Neural crest cell (in vitro differentiated cells): ENCODE data around the gene CXXC5. TPM values are rescaled to one million over a fixed set of nuclear protein-coding genes. Genes with fewer than 3 reads are reported as not detected.
"Not testable (repeated sequence)": the region's sequence is repeated elsewhere in the genome, so short reads cannot be mapped to it uniquely, and the experiment has no call there.

Experiments used
- DNase-seq: peaks from one replicate; pipeline ENCODE4 v3.0.0; 2021; ENCODE audit warnings: low read depth, mixed read lengths, low spot score
- H3K27ac Mint-ChIP-seq: one replicate; pipeline ENCODE4 v1.8.0; 2021; ENCODE audit warnings: mild to moderate bottlenecking, mixed read lengths; ENCODE audit not compliant: unreplicated experiment
- H3K27me3 Mint-ChIP-seq: 2 replicates; pipeline ENCODE4 v1.8.0; 2021; ENCODE audit warnings: low read depth, mild to moderate bottlenecking, mixed read lengths
- H3K36me3 Mint-ChIP-seq: 2 replicates; pipeline ENCODE4 v1.8.0; 2021; ENCODE audit warnings: low read depth, mild to moderate bottlenecking, mixed read lengths
- H3K4me1 Mint-ChIP-seq: 2 replicates; pipeline ENCODE4 v1.8.0; 2021; ENCODE audit warnings: mixed read lengths
- H3K4me3 Mint-ChIP-seq: one replicate; pipeline ENCODE4 v1.8.0; 2021; ENCODE audit warnings: mild to moderate bottlenecking, mixed read lengths
- H3K9me3 Mint-ChIP-seq: 2 replicates; pipeline ENCODE4 v1.8.0; 2021; ENCODE audit warnings: mixed read lengths
- total RNA-seq: library from RNA; stranded (reverse); gene quantifications from 2 replicates; pipeline ENCODE4 v1.2.1, GENCODE V29; 2021
- TF ChIP-seq, protein P1 (sequence below): fragments of 200-600 bp; sonication (generic); conservative IDR thresholded peaks from 2 replicates; pipeline ENCODE4 v1.5.0; 2021; ENCODE audit warnings: antibody characterized with exemption, mild to moderate bottlenecking

Gene CXXC5
- total RNA-seq, 1 donor from 2014 or later, result 30.4 TPM

DNA sequence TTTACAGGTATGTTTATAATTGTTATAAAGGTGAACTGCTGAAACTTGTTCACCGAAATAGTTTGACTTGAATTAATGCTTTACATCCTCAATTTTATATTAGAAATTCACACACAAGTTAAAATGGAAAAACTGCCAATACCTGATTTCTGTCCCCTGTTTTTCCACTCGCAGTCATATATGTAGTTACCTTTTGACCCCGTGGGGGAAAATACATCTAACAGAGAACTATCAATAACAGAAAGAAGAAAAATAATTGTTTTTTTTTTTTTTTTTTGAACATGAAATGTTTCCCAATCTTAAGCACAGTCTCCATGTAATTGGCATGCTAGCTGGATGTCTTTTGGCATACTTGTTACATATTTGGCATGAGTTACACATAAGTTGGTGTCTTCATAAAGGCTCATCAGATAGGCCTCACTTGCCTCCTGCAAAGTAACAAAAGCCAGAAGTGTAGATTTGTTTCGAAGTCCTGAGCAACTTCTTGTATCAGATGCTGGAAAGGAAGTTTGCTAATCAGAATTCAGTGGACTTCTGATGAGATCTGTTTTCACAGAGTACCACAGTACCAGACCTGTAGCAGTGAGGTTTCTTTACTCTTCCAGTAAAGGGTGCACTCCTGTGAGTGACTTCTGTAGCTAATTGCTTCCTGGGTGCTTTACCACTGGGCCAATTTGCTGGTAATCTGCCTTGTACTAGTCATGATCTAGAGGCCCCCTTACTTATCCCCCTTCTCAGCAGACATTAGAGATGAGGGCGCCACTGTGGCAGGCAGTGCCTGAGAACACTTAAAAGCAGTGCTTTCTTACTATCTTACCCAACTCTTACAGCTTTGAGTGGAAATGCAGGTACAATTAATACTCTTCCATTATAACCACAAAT is 36.2 kb upstream of the CXXC5 start:
- H3K4me3 Mint-ChIP-seq, result no peak overlapping the region
- H3K27me3 Mint-ChIP-seq, result no peaks in the 10 kb centered on the region
- H3K27ac Mint-ChIP-seq, result no peak overlapping the region
- peaks cover 6% of the 10 kb centered on the region for H3K36me3 Mint-ChIP-seq
- H3K9me3 Mint-ChIP-seq, result no peaks in the 10 kb centered on the region
- DNase-seq, result no peak
- TF ChIP-seq, protein P1, sequence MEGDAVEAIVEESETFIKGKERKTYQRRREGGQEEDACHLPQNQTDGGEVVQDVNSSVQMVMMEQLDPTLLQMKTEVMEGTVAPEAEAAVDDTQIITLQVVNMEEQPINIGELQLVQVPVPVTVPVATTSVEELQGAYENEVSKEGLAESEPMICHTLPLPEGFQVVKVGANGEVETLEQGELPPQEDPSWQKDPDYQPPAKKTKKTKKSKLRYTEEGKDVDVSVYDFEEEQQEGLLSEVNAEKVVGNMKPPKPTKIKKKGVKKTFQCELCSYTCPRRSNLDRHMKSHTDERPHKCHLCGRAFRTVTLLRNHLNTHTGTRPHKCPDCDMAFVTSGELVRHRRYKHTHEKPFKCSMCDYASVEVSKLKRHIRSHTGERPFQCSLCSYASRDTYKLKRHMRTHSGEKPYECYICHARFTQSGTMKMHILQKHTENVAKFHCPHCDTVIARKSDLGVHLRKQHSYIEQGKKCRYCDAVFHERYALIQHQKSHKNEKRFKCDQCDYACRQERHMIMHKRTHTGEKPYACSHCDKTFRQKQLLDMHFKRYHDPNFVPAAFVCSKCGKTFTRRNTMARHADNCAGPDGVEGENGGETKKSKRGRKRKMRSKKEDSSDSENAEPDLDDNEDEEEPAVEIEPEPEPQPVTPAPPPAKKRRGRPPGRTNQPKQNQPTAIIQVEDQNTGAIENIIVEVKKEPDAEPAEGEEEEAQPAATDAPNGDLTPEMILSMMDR, result no peak
- no peaks in the 10 kb centered on the region for H3K4me1 Mint-ChIP-seq

DNA sequence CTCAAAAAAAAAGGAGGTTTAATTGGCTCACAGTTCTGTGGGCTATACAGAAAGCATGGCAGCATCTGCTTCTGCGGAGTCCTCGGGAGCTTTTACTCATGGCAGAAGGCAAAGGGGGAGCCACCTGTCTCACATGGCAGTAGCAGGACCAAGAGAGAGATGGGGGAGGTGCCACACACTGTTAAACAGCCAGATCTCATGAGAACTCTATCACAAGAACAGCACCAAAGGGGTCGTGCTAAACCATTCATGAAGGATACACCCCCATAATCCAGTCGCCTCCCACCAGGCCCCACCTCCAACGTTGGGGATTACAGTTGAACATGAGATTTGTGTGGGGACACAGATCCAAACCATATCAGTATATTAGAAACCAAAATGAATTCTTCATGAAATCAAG is 28.3 kb upstream of the CXXC5 start:
- no peaks in the 10 kb centered on the region for H3K9me3 Mint-ChIP-seq
- no peak for DNase-seq
- H3K4me1 Mint-ChIP-seq, result no peaks in the 10 kb centered on the region
- no peak overlapping the region for H3K27ac Mint-ChIP-seq
- no peak overlapping the region for H3K4me3 Mint-ChIP-seq
- peaks cover 23% of the 10 kb centered on the region for H3K36me3 Mint-ChIP-seq
- TF ChIP-seq, protein P1, result no peak
- H3K27me3 Mint-ChIP-seq, result no peaks in the 10 kb centered on the region

DNA sequence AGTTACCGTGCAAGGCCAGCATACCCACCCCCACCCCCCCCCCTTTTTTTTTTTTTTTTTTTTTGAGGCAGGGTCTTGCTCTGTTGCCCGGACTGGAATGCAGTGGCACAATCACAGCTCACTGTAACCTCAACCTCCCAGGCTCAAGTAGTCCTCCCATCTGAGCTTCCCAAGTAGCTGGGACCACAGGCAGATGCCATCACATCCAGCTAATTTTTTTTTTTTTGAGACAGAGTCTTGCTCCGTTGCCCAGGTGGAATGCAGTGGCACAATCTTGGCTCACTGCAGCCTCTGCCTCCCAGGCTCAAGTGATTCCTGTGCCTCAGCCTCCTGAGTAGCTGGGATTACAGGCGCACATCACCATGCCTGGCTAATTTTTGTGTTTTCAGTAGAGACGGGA is 22.8 kb upstream of the CXXC5 start:
- H3K36me3 Mint-ChIP-seq, result peaks cover 16% of the 10 kb centered on the region
- H3K27ac Mint-ChIP-seq, H3K27me3 Mint-ChIP-seq: not testable (repeated sequence)

DNA sequence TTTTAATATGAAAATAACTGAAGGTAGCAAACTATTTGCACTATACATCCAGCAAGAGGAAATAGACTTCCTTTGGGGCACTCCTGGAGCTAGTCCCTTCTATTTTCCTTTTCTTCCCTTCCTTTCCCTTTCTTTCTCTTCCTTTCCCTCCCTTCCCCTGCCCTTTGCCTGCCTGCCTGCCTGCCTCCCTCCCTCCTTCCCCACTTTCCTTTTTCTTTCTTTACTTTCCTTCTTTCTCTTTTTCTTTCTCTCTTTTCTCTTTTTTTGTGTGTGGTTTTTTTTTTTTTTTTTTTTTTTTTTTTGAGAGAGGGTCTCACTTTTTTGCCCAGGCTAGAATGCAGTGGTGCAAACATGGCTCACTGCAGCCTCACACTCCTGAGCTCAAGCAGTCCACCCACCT is 17.3 kb upstream of the CXXC5 start:
- TF ChIP-seq, protein P1, result no peak
- Mint-ChIP-seq H3K27me3 (peaks cover 5% of the 10 kb centered on the region), H3K27ac (no peak overlapping the region), H3K9me3 (no peaks in the 10 kb centered on the region), H3K4me1 (peaks cover 18% of the 10 kb centered on the region), H3K36me3 (peaks cover 6% of the 10 kb centered on the region), H3K4me3 (no peak overlapping the region)
- no peak for DNase-seq

More for the DNA sequence above, 22.8 kb upstream of the CXXC5 start:
- H3K9me3 Mint-ChIP-seq, H3K4me3 Mint-ChIP-seq, DNase-seq, H3K4me1 Mint-ChIP-seq: not testable (repeated sequence)

DNA sequence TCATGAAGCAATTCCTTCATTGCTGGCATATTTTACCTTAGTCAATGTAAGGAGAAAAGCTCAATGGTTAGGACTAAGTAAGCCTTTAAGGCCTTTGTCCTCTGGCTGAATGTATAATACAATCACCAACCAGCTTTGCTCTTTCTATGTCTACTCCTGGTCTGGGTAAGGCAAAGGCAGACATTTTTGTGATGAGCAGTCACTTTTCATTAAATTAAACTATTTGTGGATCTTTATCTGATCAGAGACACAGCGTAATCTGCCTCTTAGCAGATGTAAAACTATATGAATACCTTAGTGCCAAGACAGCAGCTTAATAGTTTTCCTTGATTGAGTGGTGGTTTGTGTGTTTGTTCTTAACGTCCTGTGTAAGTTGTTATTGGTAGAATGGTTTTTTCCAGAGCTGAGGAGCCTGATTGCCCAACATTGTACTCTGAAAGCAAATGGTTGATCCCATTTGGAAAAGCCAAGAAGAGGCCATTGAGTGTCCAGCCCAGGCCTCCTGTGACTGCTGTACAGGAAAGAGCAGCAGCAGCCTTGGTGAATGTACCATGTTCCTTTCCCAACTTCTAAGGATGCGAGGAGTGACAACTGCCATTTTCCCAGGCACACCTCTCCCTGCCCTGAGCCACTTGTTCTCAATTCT is 16.5 kb upstream of the CXXC5 start:
- no peaks in the 10 kb centered on the region for H3K9me3 Mint-ChIP-seq
- H3K4me1 Mint-ChIP-seq, result peaks cover 26% of the 10 kb centered on the region
- H3K36me3 Mint-ChIP-seq, result peaks cover 6% of the 10 kb centered on the region
- TF ChIP-seq, protein P1, result no peak
- no peak overlapping the region for H3K4me3 Mint-ChIP-seq
- H3K27me3 Mint-ChIP-seq, result peaks cover 6% of the 10 kb centered on the region
- DNase-seq, result no peak
- H3K27ac Mint-ChIP-seq, result no peak overlapping the region
